GM12873 (cell line): Measurements from ENCODE around the gene ARAF.

Source experiments
- TF ChIP-seq, protein P1 (sequence below): IDR thresholded peaks from 2 replicates; pipeline ENCODE4 v1.5.1; 2012; ENCODE audit warnings: low read depth, mild to moderate bottlenecking, moderate library complexity, low read length, control low read depth; ENCODE audit not compliant: insufficient read depth; ENCODE audit errors: missing control alignments

The ARAF gene

GRCh38 chrX:47585273-47585672 is 24.3 kb downstream of the ARAF start:
- TF ChIP-seq, protein P1, sequence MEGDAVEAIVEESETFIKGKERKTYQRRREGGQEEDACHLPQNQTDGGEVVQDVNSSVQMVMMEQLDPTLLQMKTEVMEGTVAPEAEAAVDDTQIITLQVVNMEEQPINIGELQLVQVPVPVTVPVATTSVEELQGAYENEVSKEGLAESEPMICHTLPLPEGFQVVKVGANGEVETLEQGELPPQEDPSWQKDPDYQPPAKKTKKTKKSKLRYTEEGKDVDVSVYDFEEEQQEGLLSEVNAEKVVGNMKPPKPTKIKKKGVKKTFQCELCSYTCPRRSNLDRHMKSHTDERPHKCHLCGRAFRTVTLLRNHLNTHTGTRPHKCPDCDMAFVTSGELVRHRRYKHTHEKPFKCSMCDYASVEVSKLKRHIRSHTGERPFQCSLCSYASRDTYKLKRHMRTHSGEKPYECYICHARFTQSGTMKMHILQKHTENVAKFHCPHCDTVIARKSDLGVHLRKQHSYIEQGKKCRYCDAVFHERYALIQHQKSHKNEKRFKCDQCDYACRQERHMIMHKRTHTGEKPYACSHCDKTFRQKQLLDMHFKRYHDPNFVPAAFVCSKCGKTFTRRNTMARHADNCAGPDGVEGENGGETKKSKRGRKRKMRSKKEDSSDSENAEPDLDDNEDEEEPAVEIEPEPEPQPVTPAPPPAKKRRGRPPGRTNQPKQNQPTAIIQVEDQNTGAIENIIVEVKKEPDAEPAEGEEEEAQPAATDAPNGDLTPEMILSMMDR: no peak

GRCh38 chrX:47586043-47586787 is 25.2 kb downstream of the ARAF start:
- TF ChIP-seq, protein P1: no peak

DNA sequence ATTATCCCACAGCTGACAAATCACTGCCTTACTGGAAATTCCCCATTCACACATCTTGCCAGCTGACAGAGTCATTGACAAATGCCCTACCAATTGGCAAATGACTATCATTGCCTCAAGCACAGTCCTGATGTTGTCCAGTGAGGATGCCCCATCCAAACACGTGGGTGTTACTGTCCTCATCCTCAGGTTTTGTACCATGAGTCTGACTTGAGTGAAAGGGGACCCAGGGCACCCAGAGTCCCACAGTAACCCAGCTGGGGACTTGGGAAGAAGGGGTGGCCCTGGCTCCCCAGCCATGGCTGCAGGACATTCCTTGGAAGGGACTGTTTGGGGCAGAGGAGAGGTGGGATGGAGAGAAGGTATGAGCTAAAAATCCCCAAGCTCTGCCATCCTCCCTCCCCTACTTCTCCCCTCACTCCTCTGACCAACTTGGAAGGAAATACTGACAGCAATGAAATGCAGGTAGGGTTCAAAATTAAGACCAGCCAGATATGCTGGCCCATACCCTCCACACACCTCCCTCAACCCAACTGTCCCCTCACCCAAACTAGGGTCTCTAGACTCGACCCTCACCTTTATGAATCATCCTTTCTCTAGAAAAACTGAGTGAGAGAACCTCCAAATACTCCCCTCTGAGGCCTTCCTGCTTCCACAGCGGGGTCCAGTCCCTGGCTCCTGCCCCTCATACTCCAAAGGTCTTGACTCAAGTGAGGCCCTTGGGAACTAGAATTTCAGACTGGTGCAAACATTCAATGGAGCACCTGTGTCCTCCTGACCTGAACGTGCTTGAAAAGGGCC is 26.3 kb downstream of the ARAF start:
- TF ChIP-seq, protein P1: no peak

DNA sequence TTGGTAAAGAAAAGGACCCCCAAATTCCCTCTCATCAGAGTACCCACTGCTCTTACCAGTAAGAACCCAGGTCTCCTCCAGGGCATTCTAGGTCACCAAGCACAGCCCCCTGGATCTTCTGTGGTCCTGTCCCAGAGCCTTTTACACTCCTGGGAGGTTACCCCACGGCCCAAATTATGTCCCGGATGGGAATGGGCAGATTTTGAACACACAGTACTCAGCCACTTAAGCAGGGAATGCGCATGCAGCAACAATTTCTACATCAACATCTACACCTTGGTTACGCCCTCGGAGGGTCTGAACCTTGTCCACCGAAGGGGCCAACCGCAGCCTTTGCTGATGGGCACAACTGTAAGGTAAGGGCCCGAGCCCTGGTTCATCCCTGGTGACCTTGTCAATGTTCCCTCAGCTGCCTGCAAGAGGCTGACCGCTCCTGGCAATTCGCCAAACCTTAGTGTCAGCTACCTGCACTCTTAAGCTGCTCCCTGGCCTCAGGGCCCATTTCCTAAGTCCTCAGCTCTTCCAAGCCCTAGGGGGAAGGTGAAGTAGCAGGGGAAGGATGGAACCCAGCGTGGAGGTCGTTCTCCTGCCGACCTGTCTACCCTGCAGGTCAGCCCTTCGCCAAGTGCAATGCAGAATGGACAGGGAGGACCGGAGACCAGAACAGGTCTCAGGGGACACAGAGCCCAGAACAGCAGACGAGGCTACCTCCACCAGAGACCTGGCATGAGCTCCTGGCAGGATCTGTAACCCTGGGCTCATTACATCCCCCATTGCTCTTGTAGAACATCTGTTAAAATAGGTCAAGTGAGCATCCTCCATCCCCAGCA is 27.1 kb downstream of the ARAF start:
- TF ChIP-seq, protein P1: no peak

DNA sequence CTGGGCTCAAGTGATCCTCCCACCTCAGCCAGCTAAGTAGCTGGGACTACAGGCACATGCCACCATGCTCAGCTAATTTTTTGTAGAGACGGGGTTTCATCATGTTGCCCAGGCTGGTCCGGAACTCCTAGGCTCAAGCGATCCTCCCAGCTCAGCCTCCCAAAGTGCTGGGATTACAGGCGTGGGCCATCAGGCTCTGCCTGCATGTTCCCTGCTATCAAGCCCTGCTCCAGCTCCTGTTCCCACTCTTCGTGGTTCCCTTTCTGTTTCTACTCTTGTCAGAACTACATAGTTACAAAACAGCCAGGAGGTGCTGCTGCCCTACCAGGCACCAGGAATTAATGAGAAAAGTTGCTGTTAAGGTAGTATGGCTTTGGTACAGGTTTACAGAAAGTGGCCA is 30.0 kb downstream of the ARAF start:
- TF ChIP-seq, protein P1: no peak

- TF ChIP-seq, protein P1: no peak
These were observed 32.5 kb downstream of the ARAF start for GRCh38 chrX:47593522-47593921.
